Transverse colon (tissue), 4 donors: ENCODE results near the gene FAXC. TPM values are rescaled to one million over a fixed set of nuclear protein-coding genes. Genes with fewer than 3 reads are reported as not detected.

Source experiments
- DNase-seq: peaks from one replicate; pipeline ENCODE4 v3.0.0-alpha.2; 2019
- H3K27ac ChIP-seq, 4 donors: fragments of 200-600 bp; sonication (generic); 2 replicates each; pipeline ENCODE4 v1.5.1; 2016 to 2018; ENCODE audit warnings: inconsistent platforms in 4 of 4
- H3K27me3 ChIP-seq: fragments of 200-600 bp; sonication (generic); 2 replicates; pipeline ENCODE4 v1.5.1; 2017; ENCODE audit warnings: inconsistent platforms
- H3K36me3 ChIP-seq, 4 donors: fragments of 200-600 bp; sonication (generic); 2 replicates each; pipeline ENCODE4 v1.5.1; 2017 to 2019; ENCODE audit warnings: inconsistent platforms in 4 of 4
- H3K4me1 ChIP-seq, 4 donors: fragments of 200-600 bp; sonication (generic); 2 replicates each; pipeline ENCODE4 v1.5.1; 2017 to 2020; ENCODE audit warnings: inconsistent platforms in 4 of 4
- H3K4me3 ChIP-seq, 4 donors: fragments of 200-600 bp; sonication (generic); 1 replicate in 1 of 4; 2 replicates in 3 of 4; pipeline versions ENCODE4 v1.5.1 to v1.6.1; 2017 to 2019; ENCODE audit warnings: inconsistent platforms in 4 of 4
- H3K9me3 ChIP-seq, 2 donors: fragments of 200-600 bp; sonication (generic); 2 replicates each; pipeline ENCODE4 v1.5.1; 2017 to 2019; ENCODE audit warnings: inconsistent platforms in 2 of 2
- EP300 ChIP-seq: sonication (generic); formaldehyde crosslinking; IDR thresholded peaks from one replicate; pipeline ENCODE4 v1.6.1; 2017; ENCODE audit warnings: antibody characterized with exemption, low read depth
- POLR2A ChIP-seq: fragments of 450-650 bp; IDR thresholded peaks from one replicate; pipeline ENCODE4 v1.6.1; 2016; ENCODE audit warnings: antibody characterized with exemption, mild to moderate bottlenecking, moderate library complexity
- POLR2AphosphoS5 ChIP-seq, 3 donors: sonication (generic); formaldehyde crosslinking; IDR thresholded peaks; one replicate each; pipeline ENCODE4 v1.6.1; 2016; ENCODE audit warnings: antibody characterized with exemption in 3 of 3
- whole genome bisulfite sequencing, 2 donors: methylation state at CpG; one replicate each; pipeline ENCODE4 v1.1.5; 2018; ENCODE audit warnings: low coverage in 1 of 2; 5-methylcytosine and 5-hydroxymethylcytosine counted together
- in situ Hi-C, 4 donors: fragments of 200-750 bp; cut with MboI; loops; one replicate each; pipeline versions ENCODE4 v1.15.0 to v1.15.1; 2017; ENCODE audit warnings: low sequenced_read_pairs in 3 of 4, low pct_ligation_motif_present in 1 of 4, low pct_unique_long_range_greater_than_20kb in 1 of 4
- intact Hi-C: fragments of 100-400 bp; cut with DNase I; formaldehyde crosslinking; loops from one replicate; pipeline ENCODE4 v1.15.1; 2023; ENCODE audit warnings: low total_unique reads
- total RNA-seq, 4 donors: library from RNA; depleted of rRNA; stranded (reverse); fragments of >200 nt; gene quantifications; one replicate each; pipeline ENCODE4 v1.1.0, GENCODE V29; 2016
- TF ChIP-seq, protein P1 (sequence below), 5 experiments: fragments of 200-600 bp in 3 of 5; fragments of 450-650 bp in 2 of 5; sonication (generic) in 3 of 5; IDR thresholded peaks; 1 replicate in 2 of 5; 2 replicates in 3 of 5; pipeline ENCODE4 v1.5.1; 2016 to 2017; ENCODE audit warnings: antibody characterized with exemption in 5 of 5, inconsistent platforms in 3 of 5, mild to moderate bottlenecking in 2 of 5, moderate library complexity in 1 of 5

The FAXC gene
- total RNA-seq, 4 donors from 2014 or later, result 0.75 to 285 (median 7.1) TPM

DNA sequence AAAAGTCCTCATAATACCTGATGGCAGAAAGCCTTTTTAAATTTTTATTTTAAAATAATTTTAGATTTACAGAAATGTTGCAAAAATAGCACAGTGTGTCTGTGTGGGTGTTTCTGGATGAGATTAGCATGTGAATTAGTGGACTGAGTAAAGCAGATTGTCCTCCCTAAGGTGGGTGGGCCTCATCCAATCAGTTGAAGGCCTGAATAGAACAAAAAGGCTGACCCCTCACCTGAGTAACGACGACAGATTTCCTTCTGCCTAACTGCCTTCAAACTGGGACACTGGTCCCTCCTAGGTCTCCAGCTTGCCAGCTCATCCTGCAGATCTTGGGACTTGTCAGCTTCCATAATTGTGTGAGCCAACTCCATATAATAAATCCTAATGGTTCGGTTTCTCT, 54.2 kb downstream of the FAXC start:
- intact Hi-C loops, result no loop called here

DNA sequence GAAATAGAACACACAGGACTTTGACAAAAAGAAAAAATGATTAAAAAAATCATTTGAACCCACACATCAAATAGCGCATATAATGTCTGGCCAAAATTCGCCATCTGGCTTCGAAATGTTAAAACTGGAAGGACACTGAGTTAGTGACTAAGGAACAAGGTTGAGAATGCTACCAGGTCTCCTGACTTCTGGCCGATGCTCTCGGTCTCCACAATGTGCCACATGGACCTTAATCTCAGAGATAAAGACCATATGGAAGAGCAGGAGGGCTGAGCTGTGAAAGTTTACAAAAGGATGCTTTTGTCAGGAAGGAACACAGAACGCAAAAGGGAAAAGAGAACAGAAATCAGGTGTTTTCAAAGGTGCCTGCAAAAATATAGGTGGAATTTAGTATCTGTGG, 54.7 kb downstream of the FAXC start:
- intact Hi-C loops, result no loop called here
- WGBS, 2 donors, result 87 to 91% methylated on average over 6 of the region's 6 CpGs
- TF ChIP-seq POLR2AphosphoS5 (IDR thresholded peaks at IDR 0.05) (no peak), EP300 (no peak), POLR2A (no peak)
- TF ChIP-seq, protein P1, sequence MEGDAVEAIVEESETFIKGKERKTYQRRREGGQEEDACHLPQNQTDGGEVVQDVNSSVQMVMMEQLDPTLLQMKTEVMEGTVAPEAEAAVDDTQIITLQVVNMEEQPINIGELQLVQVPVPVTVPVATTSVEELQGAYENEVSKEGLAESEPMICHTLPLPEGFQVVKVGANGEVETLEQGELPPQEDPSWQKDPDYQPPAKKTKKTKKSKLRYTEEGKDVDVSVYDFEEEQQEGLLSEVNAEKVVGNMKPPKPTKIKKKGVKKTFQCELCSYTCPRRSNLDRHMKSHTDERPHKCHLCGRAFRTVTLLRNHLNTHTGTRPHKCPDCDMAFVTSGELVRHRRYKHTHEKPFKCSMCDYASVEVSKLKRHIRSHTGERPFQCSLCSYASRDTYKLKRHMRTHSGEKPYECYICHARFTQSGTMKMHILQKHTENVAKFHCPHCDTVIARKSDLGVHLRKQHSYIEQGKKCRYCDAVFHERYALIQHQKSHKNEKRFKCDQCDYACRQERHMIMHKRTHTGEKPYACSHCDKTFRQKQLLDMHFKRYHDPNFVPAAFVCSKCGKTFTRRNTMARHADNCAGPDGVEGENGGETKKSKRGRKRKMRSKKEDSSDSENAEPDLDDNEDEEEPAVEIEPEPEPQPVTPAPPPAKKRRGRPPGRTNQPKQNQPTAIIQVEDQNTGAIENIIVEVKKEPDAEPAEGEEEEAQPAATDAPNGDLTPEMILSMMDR (IDR thresholded peaks at IDR 0.05), result no peak
- Histone ChIP-seq H3K4me1 (no peaks in the 10 kb centered on the region), H3K9me3 (no peaks in the 10 kb centered on the region), H3K27ac (no peak overlapping the region), H3K36me3 (no peaks in the 10 kb centered on the region), H3K4me3 (no peak overlapping the region), H3K27me3 (no peaks in the 10 kb centered on the region)
- in situ Hi-C loops, result no loop called here
- no peak for DNase-seq

More for the DNA sequence above, 54.2 kb downstream of the FAXC start:
- no peaks in the 10 kb centered on the region for H3K4me1 ChIP-seq
- no peaks in the 10 kb centered on the region for H3K9me3 ChIP-seq
- H3K27me3 ChIP-seq, result no peaks in the 10 kb centered on the region
- no peaks in the 10 kb centered on the region for H3K36me3 ChIP-seq
- no peak for TF ChIP-seq POLR2A
- TF ChIP-seq, protein P1 (IDR thresholded peaks at IDR 0.05), result no peak
- no peak for TF ChIP-seq EP300
- no peak for DNase-seq
- H3K27ac ChIP-seq, result no peak overlapping the region
- H3K4me3 ChIP-seq, result no peak overlapping the region
- in situ Hi-C loops, result no loop called here
- 86 to 100% methylated on average over 2 to 3 of the region's 3 CpGs for WGBS, 2 donors

DNA sequence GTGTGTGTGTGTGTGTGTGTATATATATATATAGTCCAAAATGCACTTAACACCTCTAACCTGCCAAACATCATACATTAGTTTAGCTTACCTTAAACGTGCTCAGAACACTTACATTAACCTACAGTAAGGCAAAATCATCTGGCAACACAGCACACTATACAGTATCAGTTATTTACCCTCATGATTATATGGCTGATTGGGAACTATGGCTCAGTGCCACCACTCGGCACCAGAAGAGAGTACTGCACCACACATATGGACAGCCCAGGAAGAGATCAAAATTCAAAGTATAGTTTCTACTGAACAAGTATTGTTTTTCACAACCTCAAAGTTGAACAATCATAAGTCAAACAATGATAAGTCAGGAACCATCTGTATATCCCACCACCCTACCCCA, 59.8 kb downstream of the FAXC start:
- no peaks in the 10 kb centered on the region for H3K9me3 ChIP-seq
- TF ChIP-seq POLR2A (no peak), EP300 (no peak)
- TF ChIP-seq, protein P1 (IDR thresholded peaks at IDR 0.05), result no peak
- WGBS, 2 donors, result 69 to 86% methylated on average over 1 to 2 of the region's 2 CpGs
- H3K27ac ChIP-seq, result no peak overlapping the region
- H3K4me1 ChIP-seq, result no peaks in the 10 kb centered on the region
- no peaks in the 10 kb centered on the region for H3K27me3 ChIP-seq
- H3K36me3 ChIP-seq, result no peaks in the 10 kb centered on the region
- intact Hi-C loops (no loop called here), in situ Hi-C loops (no loop called here)
- H3K4me3 ChIP-seq, result no peak overlapping the region
- no peak for DNase-seq

DNA sequence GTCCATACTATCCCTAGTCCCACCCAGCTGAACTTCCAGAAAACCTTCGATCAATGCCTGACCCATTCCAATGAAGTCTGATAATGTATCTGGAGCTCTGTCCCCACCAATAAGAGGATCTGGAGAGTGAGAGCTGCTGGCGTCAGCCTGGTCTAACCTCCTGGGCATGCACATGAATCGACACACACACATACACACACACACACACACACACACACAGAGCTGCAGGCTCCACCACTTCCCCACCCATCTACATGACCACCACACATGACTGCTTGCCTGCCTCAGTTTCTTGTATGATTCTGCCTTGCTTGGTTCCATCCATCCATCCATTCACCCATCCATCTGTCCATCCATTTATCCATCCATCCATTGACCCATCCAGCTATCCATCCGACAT, 60.8 kb downstream of the FAXC start:
- H3K27ac ChIP-seq, result no peak overlapping the region
- no peaks in the 10 kb centered on the region for H3K27me3 ChIP-seq
- TF ChIP-seq POLR2A, result no peak
- no peak for TF ChIP-seq POLR2AphosphoS5 (IDR thresholded peaks at IDR 0.05)
- TF ChIP-seq EP300, result no peak
- DNase-seq, result no peak
- 90 to 94% methylated on average over 2 to 4 of the region's 4 CpGs for WGBS, 2 donors
- intact Hi-C loops, result no loop called here
- H3K4me3 ChIP-seq, result no peak overlapping the region
- in situ Hi-C loops, result no loop called here
- no peaks in the 10 kb centered on the region for H3K36me3 ChIP-seq
- H3K4me1 ChIP-seq, result no peaks in the 10 kb centered on the region
- H3K9me3 ChIP-seq, result no peaks in the 10 kb centered on the region

DNA sequence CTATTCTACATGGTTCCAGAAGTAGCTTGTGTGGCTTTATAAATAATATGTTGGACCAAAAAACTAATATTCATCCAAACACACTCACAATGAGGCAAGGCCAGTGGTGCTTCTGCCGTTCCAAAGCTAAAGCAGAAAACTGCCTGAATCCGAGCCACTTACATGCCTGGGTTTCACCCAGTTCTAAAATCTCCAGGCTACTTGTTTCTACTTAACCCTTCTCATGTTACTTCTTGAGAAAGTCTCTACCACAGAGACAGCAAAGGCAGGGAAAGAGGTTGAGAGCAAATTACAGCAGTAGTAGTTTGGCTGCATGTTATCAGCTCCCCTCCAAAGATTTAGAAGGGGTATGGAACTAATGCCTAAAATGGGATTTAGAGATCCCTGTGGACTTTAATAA, 62.0 kb downstream of the FAXC start:
- H3K9me3 ChIP-seq, result no peaks in the 10 kb centered on the region
- 48 to 77% methylated on average over 2 of the region's 2 CpGs for WGBS, 2 donors
- no peaks in the 10 kb centered on the region for H3K36me3 ChIP-seq
- H3K27me3 ChIP-seq, result no peaks in the 10 kb centered on the region
- H3K4me1 ChIP-seq, result no peaks in the 10 kb centered on the region
- no peak overlapping the region for H3K27ac ChIP-seq
- DNase-seq, result no peak
- in situ Hi-C loops (no loop called here), intact Hi-C loops (no loop called here)
- H3K4me3 ChIP-seq, result no peak overlapping the region
- TF ChIP-seq, protein P1 (IDR thresholded peaks at IDR 0.05), result no peak
- no peak for TF ChIP-seq POLR2A
- no peak for TF ChIP-seq EP300
- no peak for TF ChIP-seq POLR2AphosphoS5 (IDR thresholded peaks at IDR 0.05)
